Breast epithelium (tissue), 3 donors: Measurements from ENCODE around the gene CRYBB3.

ENCODE experiments used
- POLR2A ChIP-seq: fragments of 450-650 bp; IDR thresholded peaks from one replicate; pipeline ENCODE4 v1.6.1; 2016; ENCODE audit warnings: antibody characterized with exemption, mild to moderate bottlenecking, moderate library complexity
- POLR2AphosphoS5 ChIP-seq, 3 donors: sonication (generic); formaldehyde crosslinking; IDR thresholded peaks; one replicate each; pipeline ENCODE4 v1.6.1; 2017; ENCODE audit warnings: antibody characterized with exemption in 3 of 3
- TF ChIP-seq, protein P1 (sequence below), 3 donors: fragments of 450-650 bp; IDR thresholded peaks; one replicate each; pipeline ENCODE4 v1.5.1; 2016 to 2017; ENCODE audit warnings: antibody characterized with exemption in 3 of 3, mild to moderate bottlenecking in 3 of 3, moderate library complexity in 3 of 3

- TF ChIP-seq, protein P1, sequence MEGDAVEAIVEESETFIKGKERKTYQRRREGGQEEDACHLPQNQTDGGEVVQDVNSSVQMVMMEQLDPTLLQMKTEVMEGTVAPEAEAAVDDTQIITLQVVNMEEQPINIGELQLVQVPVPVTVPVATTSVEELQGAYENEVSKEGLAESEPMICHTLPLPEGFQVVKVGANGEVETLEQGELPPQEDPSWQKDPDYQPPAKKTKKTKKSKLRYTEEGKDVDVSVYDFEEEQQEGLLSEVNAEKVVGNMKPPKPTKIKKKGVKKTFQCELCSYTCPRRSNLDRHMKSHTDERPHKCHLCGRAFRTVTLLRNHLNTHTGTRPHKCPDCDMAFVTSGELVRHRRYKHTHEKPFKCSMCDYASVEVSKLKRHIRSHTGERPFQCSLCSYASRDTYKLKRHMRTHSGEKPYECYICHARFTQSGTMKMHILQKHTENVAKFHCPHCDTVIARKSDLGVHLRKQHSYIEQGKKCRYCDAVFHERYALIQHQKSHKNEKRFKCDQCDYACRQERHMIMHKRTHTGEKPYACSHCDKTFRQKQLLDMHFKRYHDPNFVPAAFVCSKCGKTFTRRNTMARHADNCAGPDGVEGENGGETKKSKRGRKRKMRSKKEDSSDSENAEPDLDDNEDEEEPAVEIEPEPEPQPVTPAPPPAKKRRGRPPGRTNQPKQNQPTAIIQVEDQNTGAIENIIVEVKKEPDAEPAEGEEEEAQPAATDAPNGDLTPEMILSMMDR (IDR thresholded peaks at IDR 0.05), result no peak
- TF ChIP-seq POLR2A (no peak), POLR2AphosphoS5 (IDR thresholded peaks at IDR 0.05) (no peak)
These were observed 30.2 kb upstream of the CRYBB3 start for GRCh38 chr22:25169278-25170031.
